Measurements from ENCODE around the gene MRPS14. TPM values are rescaled to one million over a fixed set of nuclear protein-coding genes. Genes with fewer than 3 reads are reported as not detected.

MRPS14 gene
- total and polyA plus RNA-seq, 2 donors (not counting 1 experiment from before 2014, with no cell fraction given) = 31.6 to 39.5 TPM

GRCh38 chr1:175009532-175009931, 13.7 kb downstream of the MRPS14 start:
- no peaks in the 10 kb centered on the region for H4K20me1 ChIP-seq (ENCODE audit: control insufficient read depth, extremely low read depth, insufficient read depth, low read length)
- no peak overlapping the region for H3K4me2 ChIP-seq (ENCODE audit: extremely low read depth, insufficient read depth, low read length)
- H3K27ac ChIP-seq (ENCODE audit: insufficient read depth, low read length) = no peak overlapping the region
- H3K4me3 ChIP-seq (replicated peaks in 1 of 4; ENCODE audit: control extremely low read depth in 1 of 4, insufficient read depth in 1 of 4, low read depth in 3 of 4, low read length in 4 of 4) = no peak overlapping the region
- H3K9ac ChIP-seq (ENCODE audit: insufficient read depth, low read length) = no peak overlapping the region
- H3K9me3 ChIP-seq (ENCODE audit: control insufficient read depth, insufficient read depth, low read depth, low read length) = no peaks in the 10 kb centered on the region
- no peak for TF ChIP-seq EZH2 (IDR thresholded peaks at IDR 0.05; ENCODE audit: low read length, missing control alignments)
- TF ChIP-seq CTCF (conservative IDR thresholded peaks at IDR 0.05 in 1 of 2, IDR thresholded peaks at IDR 0.05 in 1 of 2; ENCODE audit: low read depth in 1 of 2, low read length in 2 of 2) = no peak
- no peak for DNase-seq (ENCODE audit: low read depth in 2 of 2)
- H3K79me2 ChIP-seq (ENCODE audit: control insufficient read depth, insufficient read depth, low read length) = peaks cover 26% of the 10 kb centered on the region
- no peaks in the 10 kb centered on the region for H3K4me1 ChIP-seq (ENCODE audit: control insufficient read depth, extremely low read depth, insufficient read depth, low read length)
- peaks cover 11% of the 10 kb centered on the region for H3K36me3 ChIP-seq (ENCODE audit: control insufficient read depth, insufficient read depth, low read length)
- H3K27me3 ChIP-seq (ENCODE audit: control insufficient read depth, insufficient read depth, low read length) = no peaks in the 10 kb centered on the region
- no peak overlapping the region for H2AFZ ChIP-seq (ENCODE audit: low read length)

GRCh38 chr1:175005085-175005783, 18.0 kb downstream of the MRPS14 start:
- no peak overlapping the region for H3K4me2 ChIP-seq (ENCODE audit: extremely low read depth, insufficient read depth, low read length)
- TF ChIP-seq CTCF (conservative IDR thresholded peaks at IDR 0.05 in 1 of 2, IDR thresholded peaks at IDR 0.05 in 1 of 2; ENCODE audit: low read depth in 1 of 2, low read length in 2 of 2) = no peak
- no peak for TF ChIP-seq EZH2 (IDR thresholded peaks at IDR 0.05; ENCODE audit: low read length, missing control alignments)
- peak in 1 of 2 donors; percentile 63 for DNase-seq (ENCODE audit: low read depth in 2 of 2)
- H3K27me3 ChIP-seq (ENCODE audit: control insufficient read depth, insufficient read depth, low read length) = no peaks in the 10 kb centered on the region
- peaks cover 5% of the 10 kb centered on the region for H3K4me1 ChIP-seq (ENCODE audit: control insufficient read depth, extremely low read depth, insufficient read depth, low read length)
- no peaks in the 10 kb centered on the region for H3K9me3 ChIP-seq (ENCODE audit: control insufficient read depth, insufficient read depth, low read depth, low read length)
- H3K36me3 ChIP-seq (ENCODE audit: control insufficient read depth, insufficient read depth, low read length) = peaks cover under 1% of the 10 kb centered on the region
- peaks cover 68% of the 10 kb centered on the region for H3K79me2 ChIP-seq (ENCODE audit: control insufficient read depth, insufficient read depth, low read length)
- no peak overlapping the region for H3K27ac ChIP-seq (ENCODE audit: insufficient read depth, low read length)
- no peak overlapping the region for H3K4me3 ChIP-seq (replicated peaks in 1 of 4; ENCODE audit: control extremely low read depth in 1 of 4, insufficient read depth in 1 of 4, low read depth in 3 of 4, low read length in 4 of 4)
- H2AFZ ChIP-seq (ENCODE audit: low read length) = no peak overlapping the region
- H4K20me1 ChIP-seq (ENCODE audit: control insufficient read depth, extremely low read depth, insufficient read depth, low read length) = no peaks in the 10 kb centered on the region
- no peak overlapping the region for H3K9ac ChIP-seq (ENCODE audit: insufficient read depth, low read length)

- no peak for DNase-seq (ENCODE audit: low read depth in 2 of 2)
- Histone ChIP-seq H3K4me1 (ENCODE audit: control insufficient read depth, extremely low read depth, insufficient read depth, low read length) (peaks cover 7% of the 10 kb centered on the region), H3K4me2 (ENCODE audit: extremely low read depth, insufficient read depth, low read length) (no peak overlapping the region), H3K27ac (ENCODE audit: insufficient read depth, low read length) (no peak overlapping the region), H3K27me3 (ENCODE audit: control insufficient read depth, insufficient read depth, low read length) (no peaks in the 10 kb centered on the region), H4K20me1 (ENCODE audit: control insufficient read depth, extremely low read depth, insufficient read depth, low read length) (no peaks in the 10 kb centered on the region), H3K9ac (ENCODE audit: insufficient read depth, low read length) (no peak overlapping the region), H3K36me3 (ENCODE audit: control insufficient read depth, insufficient read depth, low read length) (no peaks in the 10 kb centered on the region), H2AFZ (ENCODE audit: low read length) (no peak overlapping the region), H3K4me3 (replicated peaks in 1 of 4; ENCODE audit: control extremely low read depth in 1 of 4, insufficient read depth in 1 of 4, low read depth in 3 of 4, low read length in 4 of 4) (no peak overlapping the region), H3K79me2 (ENCODE audit: control insufficient read depth, insufficient read depth, low read length) (peaks cover 71% of the 10 kb centered on the region), H3K9me3 (ENCODE audit: control insufficient read depth, insufficient read depth, low read depth, low read length) (no peaks in the 10 kb centered on the region)
- no peak for TF ChIP-seq CTCF (conservative IDR thresholded peaks at IDR 0.05 in 1 of 2, IDR thresholded peaks at IDR 0.05 in 1 of 2; ENCODE audit: low read depth in 1 of 2, low read length in 2 of 2)
- no peak for TF ChIP-seq EZH2 (IDR thresholded peaks at IDR 0.05; ENCODE audit: low read length, missing control alignments)
These were observed 19.7 kb downstream of the MRPS14 start for GRCh38 chr1:175003521-175003920.
